Caco-2 (cell line): ENCODE measurements around the gene TM9SF3. TPM values are rescaled to one million over a fixed set of nuclear protein-coding genes. Genes with fewer than 3 reads are reported as not detected.

Experiments
- BruUV-seq: library from RNA; stranded (reverse); fragments of 400-500 nt; replicated peaks from 2 replicates; lab custom pipeline; 2021; lab: Mats Ljungman, UMichigan
- CTCF ChIA-PET: fragments of 300-600 bp; sonication (Branson Sonifier 250); formaldehyde crosslinking; loops from one replicate; lab custom pipeline; 2022; ENCODE audit warnings: antibody characterized with exemption; lab: Charles Lee
- POLR2A ChIA-PET: fragments of 300-600 bp; sonication (Branson Sonifier 250); formaldehyde crosslinking; loops from one replicate; lab custom pipeline; 2022; ENCODE audit warnings: antibody characterized with exemption; lab: Charles Lee
- DNase-seq, 2 experiments: peaks; one replicate each; pipeline versions ENCODE4 v3.0.0 to v3.0.0-alpha.2; 2020 to 2022
- H3K27me3 ChIP-seq: replicated peaks from 2 replicates; pipeline ENCODE4 v1.6.0; 2011; ENCODE audit warnings: low read length; ENCODE audit not compliant: control insufficient read depth, insufficient read depth
- H3K36me3 ChIP-seq: 2 replicates; pipeline ENCODE4 v1.5.1; 2011; ENCODE audit warnings: low read length; ENCODE audit not compliant: control insufficient read depth, insufficient read depth
- H3K4me1 ChIP-seq: fragments of 250-450 bp; sonication (Bioruptor Pico); 2 replicates; pipeline ENCODE4 v1.5.1; 2020; ENCODE audit warnings: mild to moderate bottlenecking
- H3K4me3 ChIP-seq: 2 replicates; pipeline ENCODE4 v1.5.1; 2011; ENCODE audit warnings: low read depth, mild to moderate bottlenecking, control low read depth, low read length
- H3K9me3 ChIP-seq: fragments of 250-450 bp; sonication (Bioruptor Pico); 2 replicates; pipeline ENCODE4 v1.5.1; 2020; ENCODE audit warnings: mild to moderate bottlenecking, moderate library complexity
- H3K27ac Mint-ChIP-seq: one replicate; pipeline ENCODE4 v1.8.0; 2022; ENCODE audit warnings: mixed read lengths; ENCODE audit not compliant: unreplicated experiment
- H3K27me3 Mint-ChIP-seq: one replicate; pipeline ENCODE4 v1.8.0; 2022; ENCODE audit warnings: mixed read lengths; ENCODE audit not compliant: insufficient read depth, unreplicated experiment
- H3K36me3 Mint-ChIP-seq: one replicate; pipeline ENCODE4 v1.8.0; 2022; ENCODE audit warnings: mild to moderate bottlenecking, mixed read lengths; ENCODE audit not compliant: insufficient read depth, unreplicated experiment
- H3K4me1 Mint-ChIP-seq: one replicate; pipeline ENCODE4 v1.8.0; 2022; ENCODE audit warnings: low read depth, mixed read lengths; ENCODE audit not compliant: unreplicated experiment
- H3K4me3 Mint-ChIP-seq: one replicate; pipeline ENCODE4 v1.8.0; 2022; ENCODE audit warnings: mild to moderate bottlenecking, moderate library complexity, mixed read lengths; ENCODE audit not compliant: unreplicated experiment
- H3K9me3 Mint-ChIP-seq: one replicate; pipeline ENCODE4 v1.8.0; 2022; ENCODE audit warnings: mixed read lengths; ENCODE audit not compliant: unreplicated experiment
- CTCF ChIP-seq, 2 experiments: fragments of 200-600 bp in 1 of 2; IDR thresholded peaks; 1 replicate in 1 of 2; 2 replicates in 1 of 2; pipeline versions ENCODE4 v1.5.1 to v1.8.0; 2011 to 2022; ENCODE audit warnings: antibody characterized with exemption in 1 of 2, control low read depth in 1 of 2, inconsistent platforms in 1 of 2, low read depth in 1 of 2, low read length in 1 of 2, mild to moderate bottlenecking in 1 of 2, moderate library complexity in 1 of 2; ENCODE audit not compliant: insufficient read depth in 1 of 2, severe bottlenecking in 1 of 2, unreplicated experiment in 1 of 2
- intact Hi-C: fragments of 100-400 bp; cut with micrococcal nuclease; formaldehyde crosslinking; loops from one replicate; pipeline ENCODE4 v1.10.0; 2022; ENCODE audit not compliant: unreplicated experiment
- total RNA-seq: library from RNA; stranded (reverse); gene quantifications from 2 replicates; pipeline ENCODE4 v1.2.3, GENCODE V29; 2022

Gene TM9SF3
- total RNA-seq, 1 experiment from 2014 or later = 176 TPM

- no peaks in the 10 kb centered on the region; the same call in 1 of the 2 replicates for H3K27me3 ChIP-seq
- Mint-ChIP-seq H3K27me3 (peaks cover 4% of the 10 kb centered on the region), H3K4me1 (no peaks in the 10 kb centered on the region), H3K9me3 (no peaks in the 10 kb centered on the region), H3K27ac (no peak overlapping the region), H3K36me3 (peaks cover 25% of the 10 kb centered on the region), H3K4me3 (peak overlapping the region; percentile 82)
- H3K36me3 ChIP-seq = no peaks in the 10 kb centered on the region
- BruUV-seq = no TSS peak
- TF ChIP-seq CTCF (IDR thresholded peaks at IDR 0.05; ENCODE audit: insufficient read depth in 1 of 2, low read depth in 1 of 2, low read length in 1 of 2, severe bottlenecking in 1 of 2, unreplicated experiment in 1 of 2) = no peak
- intact Hi-C loops = no loop called here
- ChIA-PET POLR2A (no interaction called here), CTCF (interaction anchor here (0.5 to 2.7 kb wide), 14 partner anchors 10 to 912 kb away, joined by 3 to 20 read pairs (median 5); partner anchors contain the start of gene TM9SF3)
- no peaks in the 10 kb centered on the region for H3K9me3 ChIP-seq
- peak in 1 of 2 experiments; percentile 28 for DNase-seq
- H3K4me1 ChIP-seq = peaks cover 3% of the 10 kb centered on the region; the same call in 1 of the 2 replicates
- peak overlapping the region; percentile 71 for H3K4me3 ChIP-seq
These were observed 74.1 kb downstream of the TM9SF3 start for GRCh38 chr10:96512524-96513304.

GRCh38 chr10:96511044-96511945, 75.5 kb downstream of the TM9SF3 start:
- Histone ChIP-seq H3K27me3 (no peaks in the 10 kb centered on the region; the same call in 1 of the 2 replicates), H3K9me3 (no peaks in the 10 kb centered on the region), H3K4me3 (no peak overlapping the region), H3K4me1 (peaks cover 3% of the 10 kb centered on the region; the same call in 1 of the 2 replicates), H3K36me3 (no peaks in the 10 kb centered on the region)
- no TSS peak for BruUV-seq
- Mint-ChIP-seq H3K27me3 (peaks cover 8% of the 10 kb centered on the region), H3K27ac (no peak overlapping the region), H3K36me3 (peaks cover 19% of the 10 kb centered on the region), H3K4me1 (no peaks in the 10 kb centered on the region), H3K4me3 (no peak overlapping the region), H3K9me3 (no peaks in the 10 kb centered on the region)
- peak; percentile 65 to 83 for TF ChIP-seq CTCF (IDR thresholded peaks at IDR 0.05; ENCODE audit: insufficient read depth in 1 of 2, low read depth in 1 of 2, low read length in 1 of 2, severe bottlenecking in 1 of 2, unreplicated experiment in 1 of 2)
- CTCF ChIA-PET = interaction anchor here (0.6 to 2.2 kb wide), 14 partner anchors 10 to 141 kb away, joined by 3 to 13 read pairs (median 4); no protein-coding TSS in a partner anchor
- peak; percentile 72 to 77 for DNase-seq
- POLR2A ChIA-PET = interaction anchor here (0.6 kb wide), 1 partner anchor 109 kb away, joined by 3 read pairs; no protein-coding TSS in a partner anchor
- intact Hi-C loops = loop anchor here (1.0 kb wide), 3 partner anchors 20 to 136 kb away; no protein-coding TSS in a partner anchor
